Naive thymus-derived CD4-positive, alpha-beta T cell (primary cell): ENCODE results near the gene BCL11B. TPM values are rescaled to one million over a fixed set of nuclear protein-coding genes. Genes with fewer than 3 reads are reported as not detected.

Experiments used
- ATAC-seq: fragments of 150-1000 bp; cut with Tn5 transposase; 2 replicates; pipeline ENCODE4 v1.10.0; 2021; ENCODE audit warnings: mild to moderate bottlenecking, moderate library complexity
- CTCF ChIA-PET: fragments of 350-600 bp; sonication (Branson Sonifier 250); formaldehyde crosslinking; loops from one replicate; lab custom pipeline; 2021; ENCODE audit warnings: antibody characterized with exemption; lab: Charles Lee
- POLR2A ChIA-PET: fragments of 350-600 bp; sonication (Branson Sonifier 250); formaldehyde crosslinking; loops from one replicate; lab custom pipeline; 2021; ENCODE audit warnings: antibody characterized with exemption, inconsistent platforms; lab: Charles Lee
- DNase-seq, 9 donors: peaks; one replicate each; pipeline versions ENCODE4 v3.0.0 to v3.0.0-alpha.2; 2020 to 2022; ENCODE audit warnings: mixed read lengths in 1 of 9
- H3K27ac ChIP-seq: one replicate; pipeline ENCODE4 v1.7.0; 2013; ENCODE audit warnings: mild to moderate bottlenecking, low read depth, low read length, moderate library complexity
- H3K27me3 ChIP-seq, 2 donors: one replicate each; pipeline ENCODE4 v1.7.0; 2013; ENCODE audit warnings: low read length in 2 of 2, mild to moderate bottlenecking in 2 of 2, moderate library complexity in 2 of 2; ENCODE audit not compliant: control insufficient read depth in 2 of 2, insufficient read depth in 2 of 2
- H3K36me3 ChIP-seq, 3 experiments: 1 replicate in 2 of 3; 2 replicates in 1 of 3; pipeline ENCODE4 v1.7.0; 2013; ENCODE audit warnings: low read length in 3 of 3, mild to moderate bottlenecking in 3 of 3, moderate library complexity in 1 of 3; ENCODE audit not compliant: insufficient read depth in 3 of 3, control insufficient read depth in 2 of 3
- H3K4me1 ChIP-seq, 2 donors: one replicate each; pipeline ENCODE4 v1.7.0; 2013; ENCODE audit warnings: low read length in 2 of 2, mild to moderate bottlenecking in 2 of 2, moderate library complexity in 1 of 2; ENCODE audit not compliant: control insufficient read depth in 2 of 2, insufficient read depth in 2 of 2
- H3K4me3 ChIP-seq: 2 replicates; pipeline ENCODE4 v1.7.0; 2013; ENCODE audit warnings: mild to moderate bottlenecking, low read length
- H3K9me3 ChIP-seq, 3 experiments: 1 replicate in 2 of 3; 2 replicates in 1 of 3; pipeline ENCODE4 v1.7.0; 2013; ENCODE audit warnings: low read length in 3 of 3; ENCODE audit not compliant: control insufficient read depth in 2 of 3
- H3K27ac Mint-ChIP-seq, 9 donors: one replicate each; pipeline ENCODE4 v1.8.0; 2020 to 2022; ENCODE audit warnings: mixed read lengths in 9 of 9, mild to moderate bottlenecking in 8 of 9, moderate library complexity in 5 of 9, inconsistent platforms in 2 of 9
- H3K27me3 Mint-ChIP-seq, 5 donors: one replicate each; pipeline ENCODE4 v1.8.0; 2021 to 2022; ENCODE audit warnings: mixed read lengths in 5 of 5, mild to moderate bottlenecking in 1 of 5
- H3K36me3 Mint-ChIP-seq, 5 donors: one replicate each; pipeline ENCODE4 v1.8.0; 2020 to 2022; ENCODE audit warnings: mixed read lengths in 5 of 5, mild to moderate bottlenecking in 3 of 5, inconsistent platforms in 1 of 5
- H3K4me1 Mint-ChIP-seq, 7 donors: one replicate each; pipeline ENCODE4 v1.8.0; 2020 to 2022; ENCODE audit warnings: mixed read lengths in 7 of 7, mild to moderate bottlenecking in 3 of 7, inconsistent platforms in 1 of 7
- H3K4me3 Mint-ChIP-seq, 10 donors: one replicate each; pipeline ENCODE4 v1.8.0; 2020 to 2022; ENCODE audit warnings: mild to moderate bottlenecking in 10 of 10, mixed read lengths in 10 of 10, moderate library complexity in 6 of 10, inconsistent platforms in 2 of 10
- H3K9me3 Mint-ChIP-seq, 11 donors: one replicate each; pipeline ENCODE4 v1.8.0; 2020 to 2022; ENCODE audit warnings: mixed read lengths in 11 of 11, mild to moderate bottlenecking in 4 of 11, inconsistent platforms in 1 of 11, moderate library complexity in 1 of 11
- intact Hi-C, 2 donors: fragments of 100-400 bp; cut with micrococcal nuclease; formaldehyde crosslinking; loops; one replicate each; pipeline ENCODE4 v1.15.1; 2023
- polyA plus RNA-seq, 2 donors: library from polyadenylated mRNA; unstranded; fragments of 300-500 nt; fragmentation: Illumina TruSeq; gene quantifications; one replicate each; pipeline ENCODE4 v1.2.3, GENCODE V29; 2021
- total RNA-seq, 6 experiments: library from RNA in 5 of 6; stranded (reverse) in 5 of 6; gene quantifications; 1 replicate in 5 of 6; 2 replicates in 1 of 6; pipeline ENCODE4 v1.2.3 and lab custom pipeline; 2021 to 2026

The BCL11B gene
- total and polyA plus RNA-seq, 7 experiments from 2014 or later, result 10.9 to 269 (median 145) TPM

DNA sequence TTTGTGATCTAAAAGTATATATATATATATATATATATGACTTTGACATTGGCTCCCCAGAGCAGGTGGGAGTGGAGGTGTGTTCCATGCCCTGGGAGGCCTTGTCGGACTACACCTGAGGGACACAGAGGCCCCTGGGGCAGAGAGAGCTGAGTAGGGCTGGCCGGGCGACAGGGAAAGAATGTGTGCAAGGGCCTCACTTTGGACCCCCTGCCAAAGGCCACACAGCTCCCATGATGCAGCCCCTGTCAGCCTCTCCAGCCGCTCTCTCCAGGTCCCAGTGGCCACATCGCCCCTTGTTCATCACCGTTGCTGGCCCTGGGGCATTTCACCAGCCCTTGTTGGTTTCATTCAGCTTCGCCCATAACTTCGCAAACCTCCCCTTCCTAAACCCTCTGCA, 123.9 kb downstream of the BCL11B start:
- DNase-seq (no peak), ATAC-seq (no peak)
- peak overlapping the region in 1 of 10 donors; percentile 41 for H3K4me3 Mint-ChIP-seq
- peaks cover 0 to 5% (median 0%) of the 10 kb centered on the region in 5 donors for H3K36me3 Mint-ChIP-seq
- Histone ChIP-seq H3K36me3 (no peaks in the 10 kb centered on the region), H3K4me3 (no peak overlapping the region), H3K4me1 (no peaks in the 10 kb centered on the region), H3K9me3 (no peaks in the 10 kb centered on the region), H3K27me3 (no peaks in the 10 kb centered on the region), H3K27ac (no peak overlapping the region)
- peaks cover 0 to 8% (median 6%) of the 10 kb centered on the region in 7 donors for H3K4me1 Mint-ChIP-seq
- POLR2A ChIA-PET, result no interaction called here
- peaks cover 0 to 16% (median 0%) of the 10 kb centered on the region in 5 donors for H3K27me3 Mint-ChIP-seq
- CTCF ChIA-PET, result no interaction called here
- no peaks in the 10 kb centered on the region for H3K9me3 Mint-ChIP-seq
- intact Hi-C loops, result no loop called here
- no peak overlapping the region for H3K27ac Mint-ChIP-seq

DNA sequence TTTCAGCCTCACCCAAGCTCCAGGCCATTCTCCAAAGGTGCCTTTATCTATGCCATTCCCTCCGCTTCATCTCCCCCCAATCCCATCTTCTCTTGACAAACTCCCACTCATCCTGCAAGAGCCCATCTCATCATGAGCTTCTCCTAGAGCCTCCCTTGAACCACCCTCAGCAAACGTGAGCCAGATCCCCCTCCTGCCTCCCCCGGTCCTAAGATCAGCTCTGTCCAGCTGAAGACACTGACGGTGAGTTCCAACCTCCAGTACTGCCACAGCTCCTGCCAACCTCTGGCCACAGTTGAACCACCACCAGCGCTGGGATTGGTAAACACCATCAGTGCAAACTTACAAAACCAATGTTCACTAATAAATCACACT, 124.6 kb downstream of the BCL11B start:
- ATAC-seq, result no peak
- Histone ChIP-seq H3K9me3 (no peaks in the 10 kb centered on the region), H3K4me1 (no peaks in the 10 kb centered on the region), H3K27me3 (no peaks in the 10 kb centered on the region), H3K4me3 (no peak overlapping the region), H3K27ac (no peak overlapping the region), H3K36me3 (no peaks in the 10 kb centered on the region)
- no peak overlapping the region for H3K27ac Mint-ChIP-seq
- intact Hi-C loops, result no loop called here
- POLR2A ChIA-PET, result no interaction called here
- H3K4me3 Mint-ChIP-seq, result no peak overlapping the region
- no peak for DNase-seq
- peaks cover 0 to 8% (median 6%) of the 10 kb centered on the region in 7 donors for H3K4me1 Mint-ChIP-seq
- H3K9me3 Mint-ChIP-seq, result no peaks in the 10 kb centered on the region
- H3K36me3 Mint-ChIP-seq, result peaks cover 0 to 5% (median 0%) of the 10 kb centered on the region in 5 donors
- CTCF ChIA-PET, result no interaction called here
- H3K27me3 Mint-ChIP-seq, result peaks cover 0 to 17% (median 0%) of the 10 kb centered on the region in 5 donors

DNA sequence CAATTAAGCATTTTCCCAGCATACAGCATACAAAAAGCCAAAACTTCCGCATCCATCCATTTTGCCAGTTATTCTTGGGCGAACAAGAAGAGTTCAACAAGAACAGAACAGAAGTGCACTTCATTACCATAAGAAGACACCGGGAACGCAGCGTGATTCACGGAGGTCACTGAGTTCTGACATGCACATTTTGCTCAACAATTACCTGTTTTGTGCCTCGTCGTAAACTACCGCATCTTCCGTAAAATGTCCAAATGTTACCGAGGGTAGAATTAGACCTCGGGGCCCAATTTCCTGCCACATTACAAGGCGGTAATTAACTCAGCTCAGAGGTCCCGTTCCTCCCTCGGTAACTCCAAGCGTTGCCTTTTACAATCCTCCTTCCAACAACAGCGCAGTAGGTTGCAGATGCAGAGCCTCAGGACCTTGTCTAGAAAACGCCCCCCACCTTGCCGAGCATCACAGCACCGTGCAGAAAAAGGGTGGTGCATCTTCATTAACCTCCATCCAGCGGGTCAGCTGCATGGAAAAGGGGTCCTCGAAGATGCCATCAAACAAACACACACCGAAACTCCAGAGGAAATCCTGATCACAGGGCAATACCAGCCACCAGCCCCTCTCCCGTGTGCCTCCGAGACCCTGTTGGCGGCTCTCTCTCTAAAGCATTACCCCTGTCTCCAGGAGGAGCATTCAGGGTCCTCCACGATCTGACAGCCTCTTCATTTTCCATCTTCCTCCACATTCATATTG, 125.2 kb downstream of the BCL11B start:
- no peaks in the 10 kb centered on the region for H3K36me3 ChIP-seq
- no peaks in the 10 kb centered on the region for H3K9me3 Mint-ChIP-seq
- POLR2A ChIA-PET, result no interaction called here
- intact Hi-C loops, result no loop called here
- H3K27me3 Mint-ChIP-seq, result peaks cover 0 to 13% (median 0%) of the 10 kb centered on the region in 5 donors
- peaks cover 0 to 8% (median 6%) of the 10 kb centered on the region in 7 donors for H3K4me1 Mint-ChIP-seq
- H3K9me3 ChIP-seq, result no peaks in the 10 kb centered on the region
- ATAC-seq (no peak), DNase-seq (no peak)
- no peak overlapping the region for H3K4me3 ChIP-seq
- no peaks in the 10 kb centered on the region for H3K4me1 ChIP-seq
- H3K36me3 Mint-ChIP-seq, result peaks cover 0 to 5% (median 0%) of the 10 kb centered on the region in 5 donors
- no peak overlapping the region for H3K4me3 Mint-ChIP-seq
- CTCF ChIA-PET, result no interaction called here
- H3K27ac Mint-ChIP-seq, result no peak overlapping the region
- H3K27ac ChIP-seq, result no peak overlapping the region
- H3K27me3 ChIP-seq, result no peaks in the 10 kb centered on the region

DNA sequence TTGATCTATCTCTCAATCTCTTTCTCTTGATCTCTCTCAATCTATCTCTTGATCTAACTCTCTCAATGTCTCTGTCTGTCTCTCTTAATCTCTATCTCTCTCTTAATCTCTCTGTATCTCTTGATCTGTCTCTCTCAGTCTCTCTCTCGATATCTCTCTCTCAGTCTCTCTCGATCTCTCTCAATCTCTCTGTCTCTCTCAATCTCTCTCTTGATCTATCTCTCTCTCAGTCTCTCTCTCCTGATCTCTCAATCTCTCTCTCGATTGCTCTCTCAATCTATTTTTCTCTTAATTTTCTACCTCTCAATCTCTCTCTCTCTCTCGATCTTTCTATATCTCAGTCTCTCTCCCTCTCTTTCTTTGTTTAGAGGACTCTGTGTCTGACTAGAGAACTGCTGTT, 126.7 kb downstream of the BCL11B start:
- H3K27ac ChIP-seq, result no peak overlapping the region
- H3K4me1 ChIP-seq, result no peaks in the 10 kb centered on the region
- ATAC-seq, result no peak
- DNase-seq, result no peak
- H3K9me3 ChIP-seq, result no peaks in the 10 kb centered on the region
- CTCF ChIA-PET, result no interaction called here
- Mint-ChIP-seq H3K4me3 (no peak overlapping the region), H3K27ac (no peak overlapping the region), H3K4me1 (peaks cover 0 to 8% (median 6%) of the 10 kb centered on the region in 7 donors), H3K36me3 (peaks cover 0 to 5% (median 0%) of the 10 kb centered on the region in 5 donors), H3K27me3 (peaks cover 0 to 5% (median 0%) of the 10 kb centered on the region in 5 donors), H3K9me3 (no peaks in the 10 kb centered on the region)
- no peak overlapping the region for H3K4me3 ChIP-seq
- POLR2A ChIA-PET, result interaction anchor here (1.4 kb wide), 1 partner anchor 9 kb away, joined by 3 read pairs; no protein-coding TSS in a partner anchor
- H3K36me3 ChIP-seq, result no peaks in the 10 kb centered on the region
- H3K27me3 ChIP-seq, result no peaks in the 10 kb centered on the region
- intact Hi-C loops, result no loop called here

DNA sequence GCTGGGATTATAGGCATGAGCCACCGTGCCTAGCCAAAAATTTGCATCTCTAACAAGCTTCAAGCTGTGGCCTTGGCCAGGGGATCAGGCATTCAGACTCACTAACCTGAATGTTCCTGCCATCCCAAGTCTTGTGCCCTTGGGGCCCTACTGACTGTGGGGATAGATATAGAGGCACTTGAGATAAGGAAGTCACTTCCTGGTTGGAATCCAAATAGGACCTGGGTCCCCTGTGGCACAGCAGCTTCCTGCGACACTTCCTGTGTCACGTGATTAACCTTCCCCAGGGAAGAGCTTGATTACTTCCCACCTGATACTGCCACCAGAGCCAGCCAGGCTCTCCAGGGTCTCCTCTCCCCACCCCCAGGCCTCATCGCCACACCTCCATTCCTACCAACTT, 128.2 kb downstream of the BCL11B start:
- Mint-ChIP-seq H3K27ac (peak overlapping the region in 3 of 9 donors; percentile 18 to 31 (median 21)), H3K9me3 (peaks cover 0 to 2% (median 0%) of the 10 kb centered on the region in 11 donors), H3K4me1 (peaks cover under 1 to 8% (median 5%) of the 10 kb centered on the region in 7 donors), H3K36me3 (peaks cover 0 to 7% (median 0%) of the 10 kb centered on the region in 5 donors), H3K27me3 (peaks cover 0 to 2% (median 0%) of the 10 kb centered on the region in 5 donors), H3K4me3 (no peak overlapping the region)
- POLR2A ChIA-PET, result no interaction called here
- no peak for ATAC-seq
- CTCF ChIA-PET, result no interaction called here
- Histone ChIP-seq H3K4me1 (no peaks in the 10 kb centered on the region), H3K27me3 (no peaks in the 10 kb centered on the region), H3K9me3 (no peaks in the 10 kb centered on the region), H3K27ac (no peak overlapping the region), H3K4me3 (no peak overlapping the region), H3K36me3 (no peaks in the 10 kb centered on the region)
- DNase-seq, result no peak
- intact Hi-C loops, result no loop called here

DNA sequence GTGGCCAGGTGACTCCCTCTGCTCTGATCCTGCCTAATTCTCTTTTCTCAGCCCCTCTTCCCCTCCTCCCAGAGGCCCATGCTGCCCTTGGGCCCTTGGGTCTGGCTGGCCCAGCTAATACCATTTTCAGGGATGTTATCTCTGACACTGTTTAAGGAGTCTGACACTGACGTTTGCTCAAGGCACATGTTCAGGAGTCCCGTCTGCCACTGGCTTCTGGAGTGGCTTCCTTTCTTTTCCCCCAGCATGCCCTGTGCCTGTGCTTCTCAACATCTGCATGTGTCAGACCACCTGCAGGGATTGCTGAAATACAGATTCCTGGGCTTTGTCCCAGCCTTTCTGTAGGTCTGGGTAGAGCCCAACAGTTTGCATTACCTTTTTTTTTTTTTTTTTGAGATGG, 128.9 kb downstream of the BCL11B start:
- ChIA-PET CTCF (no interaction called here), POLR2A (no interaction called here)
- Mint-ChIP-seq H3K4me3 (no peak overlapping the region), H3K4me1 (peaks cover 3 to 14% (median 10%) of the 10 kb centered on the region in 7 donors), H3K27ac (peak overlapping the region in 1 of 9 donors; percentile 67), H3K27me3 (peaks cover 0 to 2% (median 0%) of the 10 kb centered on the region in 5 donors), H3K9me3 (peaks cover 0 to 2% (median 0%) of the 10 kb centered on the region in 11 donors), H3K36me3 (peaks cover 0 to 7% (median 0%) of the 10 kb centered on the region in 5 donors)
- intact Hi-C loops, result no loop called here
- Histone ChIP-seq H3K36me3 (no peaks in the 10 kb centered on the region), H3K27ac (no peak overlapping the region), H3K27me3 (no peaks in the 10 kb centered on the region), H3K9me3 (no peaks in the 10 kb centered on the region), H3K4me1 (no peaks in the 10 kb centered on the region), H3K4me3 (no peak overlapping the region)
- no peak for DNase-seq
- ATAC-seq, result no peak
